Epidermal melanocyte (primary cell): ENCODE results near the gene MED15.
"Not testable (repeated sequence)": the region's sequence is repeated elsewhere in the genome, so short reads cannot be mapped to it uniquely, and the experiment has no call there.

Source experiments
- DNase-seq: peaks from one replicate; pipeline ENCODE4 v3.0.0; 2011; ENCODE audit warnings: low spot score; ENCODE audit not compliant: insufficient read length

The MED15 gene

DNA sequence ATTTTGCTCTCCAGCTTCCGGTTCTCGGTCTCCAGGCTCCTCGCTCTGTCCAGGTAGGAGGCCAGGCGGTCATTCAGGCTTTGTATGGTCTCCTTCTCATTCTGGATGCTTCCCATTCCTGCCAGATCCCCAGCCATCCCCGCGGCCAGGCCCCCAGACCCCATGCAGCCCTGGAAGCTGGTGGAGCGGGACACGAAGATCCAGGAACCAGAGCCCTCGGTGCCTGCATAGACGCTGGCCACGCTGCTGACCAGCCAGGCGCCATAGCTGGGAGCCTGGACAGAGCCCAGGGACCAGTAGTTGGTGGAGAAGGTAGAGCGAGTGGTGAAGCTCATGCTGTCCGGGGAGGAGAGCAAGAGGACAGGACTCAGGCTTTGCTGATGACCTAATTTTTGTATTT, 23.6 kb upstream of the MED15 start:
- DNase-seq, result no peak

GRCh38 chr22:20484948-20485683, 22.3 kb upstream of the MED15 start:
- DNase-seq, result no peak

DNA sequence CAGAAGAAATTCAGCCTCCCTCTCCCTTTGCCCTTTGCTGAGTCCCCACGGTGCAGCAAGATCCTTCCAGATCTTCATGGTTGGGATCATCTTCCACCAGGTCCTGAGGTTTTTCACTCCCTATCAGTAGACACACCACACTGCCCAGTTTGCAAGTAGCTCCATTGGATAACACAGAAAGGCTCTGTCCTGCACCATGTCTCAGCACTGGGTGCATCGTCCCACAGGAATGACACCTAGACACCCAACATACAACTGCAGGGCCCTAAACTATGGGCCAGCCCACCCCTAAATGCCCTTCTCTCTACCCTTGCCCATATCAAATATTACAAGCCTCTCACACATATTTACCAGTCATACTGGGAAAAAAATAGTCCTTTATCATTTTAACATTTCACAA, 21.2 kb upstream of the MED15 start:
- no peak for DNase-seq

DNA sequence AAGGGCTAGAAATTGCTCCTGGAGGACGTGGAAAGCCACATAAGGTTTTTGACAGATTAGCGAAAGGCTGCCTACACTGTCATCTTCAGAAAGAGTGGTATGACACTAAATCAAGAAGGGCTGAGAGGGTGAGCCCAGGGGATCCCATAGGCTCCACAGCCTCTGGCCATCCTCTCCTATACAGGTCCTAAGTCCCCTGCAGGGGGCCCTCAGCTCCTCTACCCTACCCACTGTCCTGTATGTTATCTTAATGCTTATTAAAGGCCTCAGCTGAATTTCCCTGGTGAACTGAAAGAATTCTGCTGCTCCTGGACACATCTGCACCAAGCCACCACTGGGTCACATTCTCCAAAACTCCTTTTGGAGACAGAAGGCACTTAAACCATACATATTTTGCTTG, 19.7 kb upstream of the MED15 start:
- DNase-seq, result no peak

DNA sequence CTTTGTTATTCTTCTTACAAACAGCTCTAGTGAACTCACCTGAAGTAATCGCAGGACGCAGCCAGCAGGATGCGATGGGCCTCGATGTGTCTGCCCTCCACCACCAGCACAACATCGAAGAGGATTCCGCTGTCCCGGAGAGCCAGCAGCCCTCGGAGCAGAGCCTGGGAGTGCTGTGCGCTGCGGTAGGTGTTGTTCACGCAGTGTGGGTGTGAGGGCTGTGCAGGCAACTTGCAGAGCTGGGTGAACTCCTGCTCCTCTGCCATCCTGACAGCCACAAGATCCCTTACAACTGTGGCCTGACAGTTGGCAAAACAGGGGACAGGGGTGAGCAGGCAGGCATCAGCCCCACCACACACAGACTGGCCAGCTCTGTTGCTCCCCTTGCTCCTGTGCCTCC, 18.5 kb upstream of the MED15 start:
- no peak for DNase-seq

DNA sequence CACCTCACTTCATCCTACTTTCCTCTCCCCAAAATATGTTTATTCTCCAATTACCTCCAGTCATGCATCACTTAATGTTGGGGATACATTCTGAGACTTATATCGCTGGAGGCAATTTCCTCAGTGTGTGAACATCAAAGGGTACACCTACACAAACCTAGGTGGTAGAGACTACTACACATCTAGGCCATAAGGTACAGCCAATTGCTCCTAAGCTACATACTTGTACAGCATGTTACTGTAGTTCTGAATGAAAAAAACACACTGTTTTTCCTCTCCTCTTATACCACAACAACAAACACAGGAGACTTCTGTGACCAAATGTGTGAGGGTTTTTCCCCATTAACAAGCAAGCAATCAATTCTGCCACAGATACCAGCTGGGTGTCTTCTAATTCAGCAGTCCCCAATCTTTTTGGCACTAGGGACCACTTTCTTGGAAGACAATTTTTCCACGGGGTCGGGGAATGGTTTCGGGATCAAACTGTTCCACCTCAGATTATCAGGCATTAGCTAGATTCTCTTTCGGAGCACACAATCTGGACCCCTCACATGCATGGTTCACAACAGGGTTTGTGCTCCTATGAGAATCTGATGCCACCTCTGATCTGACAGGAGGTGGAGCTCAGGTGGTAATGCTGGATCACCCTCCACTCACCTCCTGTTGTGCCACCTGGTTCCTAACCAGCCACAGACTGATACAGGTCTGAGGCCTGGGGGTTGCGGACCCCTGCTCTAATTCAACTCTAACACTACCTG, 17.0 kb upstream of the MED15 start:
- no peak for DNase-seq

DNA sequence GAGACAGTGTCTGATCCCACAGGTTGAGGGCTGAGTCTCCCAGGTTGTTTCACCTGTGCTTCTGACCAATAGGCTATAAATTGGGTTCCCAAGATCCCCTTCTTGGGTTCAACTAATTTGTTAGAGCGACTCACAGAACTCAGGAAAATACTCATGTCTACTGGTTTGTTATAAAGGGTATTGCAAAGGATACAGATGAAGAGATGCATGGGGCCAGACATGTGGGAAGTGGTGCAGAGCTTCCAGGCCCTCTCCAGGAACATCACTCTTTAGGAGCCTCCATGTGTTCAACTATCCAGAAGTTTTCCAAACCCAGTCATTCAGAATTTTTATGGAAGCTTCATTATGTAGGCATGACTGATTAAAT, 16.5 kb upstream of the MED15 start:
- no peak for DNase-seq

GRCh38 chr22:20491346-20491745, 16.1 kb upstream of the MED15 start:
- no peak for DNase-seq

GRCh38 chr22:20494978-20495860, 12.2 kb upstream of the MED15 start, which contains the start of gene KLHL22:
Gene KLHL22 (minus strand): TSS chr22:20495795. CDS start chr22:20489211, 6,584 bp downstream.
- DNase-seq, result no peak

- peak; percentile 93 for DNase-seq
Observed at GRCh38 chr22:20495861-20496681, 11.3 kb upstream of the MED15 start.

DNA sequence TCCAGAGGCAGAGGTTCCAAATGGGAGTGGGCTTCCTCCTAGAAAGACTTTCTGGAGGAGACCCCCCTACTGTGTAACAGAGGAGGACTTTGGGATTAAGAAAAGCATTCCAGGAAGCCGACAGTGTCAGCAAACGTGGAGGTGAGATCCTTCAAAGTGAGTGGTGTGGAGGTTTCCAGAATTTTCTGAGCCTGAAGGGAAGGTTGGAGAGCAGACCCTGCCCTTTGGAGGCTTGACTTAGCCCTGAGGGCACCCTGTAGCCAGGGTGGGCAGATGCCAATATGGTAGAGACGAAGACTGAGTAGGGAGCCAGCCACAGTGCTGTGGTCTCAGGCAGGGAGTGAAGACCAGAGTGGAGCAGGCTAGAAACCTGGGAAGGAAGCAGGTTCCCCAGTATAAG, 10.0 kb upstream of the MED15 start:
- DNase-seq, result no peak

DNA sequence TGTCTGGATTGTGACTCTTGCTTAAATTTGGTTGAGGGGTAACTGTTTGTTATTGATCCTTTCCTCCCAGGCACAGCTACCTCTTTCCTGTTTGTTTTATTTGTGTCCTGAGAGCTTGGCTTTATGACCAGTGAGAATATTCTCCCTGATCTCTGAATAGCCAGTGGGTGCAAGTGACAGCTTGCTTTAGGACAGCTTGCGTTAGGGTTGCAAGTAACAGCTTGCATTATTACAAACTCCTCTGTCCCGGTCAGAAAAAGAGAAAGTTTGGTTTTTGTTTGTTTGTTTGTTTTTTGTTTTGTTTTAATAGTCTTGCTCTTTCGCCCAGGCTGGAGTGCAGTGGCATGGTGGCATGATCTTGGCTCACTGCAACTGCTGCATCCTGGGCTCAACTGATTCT, 8.5 kb upstream of the MED15 start:
- no peak for DNase-seq

- no peak for DNase-seq
Observed at GRCh38 chr22:20499769-20500168, 7.6 kb upstream of the MED15 start.

DNA sequence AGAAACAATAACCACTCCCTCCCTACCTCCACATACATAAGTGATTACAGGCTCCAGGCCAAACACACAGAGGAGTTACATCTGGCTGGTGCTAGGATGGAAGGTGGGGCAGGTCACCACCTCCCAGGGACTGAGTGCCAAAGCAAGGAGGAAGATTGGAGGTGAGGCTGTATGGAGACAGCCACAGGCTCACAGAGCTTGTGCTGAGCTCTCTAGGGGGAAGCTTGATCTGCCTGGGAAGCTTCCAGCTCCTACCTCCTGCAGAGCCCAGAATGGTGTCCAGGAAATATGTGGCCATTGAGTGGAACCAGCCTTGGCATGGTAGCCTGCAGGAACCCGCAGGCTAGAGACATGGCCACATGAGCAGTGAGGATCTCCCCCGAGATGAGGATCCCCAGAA, 3.6 kb upstream of the MED15 start:
- DNase-seq, result no peak

DNA sequence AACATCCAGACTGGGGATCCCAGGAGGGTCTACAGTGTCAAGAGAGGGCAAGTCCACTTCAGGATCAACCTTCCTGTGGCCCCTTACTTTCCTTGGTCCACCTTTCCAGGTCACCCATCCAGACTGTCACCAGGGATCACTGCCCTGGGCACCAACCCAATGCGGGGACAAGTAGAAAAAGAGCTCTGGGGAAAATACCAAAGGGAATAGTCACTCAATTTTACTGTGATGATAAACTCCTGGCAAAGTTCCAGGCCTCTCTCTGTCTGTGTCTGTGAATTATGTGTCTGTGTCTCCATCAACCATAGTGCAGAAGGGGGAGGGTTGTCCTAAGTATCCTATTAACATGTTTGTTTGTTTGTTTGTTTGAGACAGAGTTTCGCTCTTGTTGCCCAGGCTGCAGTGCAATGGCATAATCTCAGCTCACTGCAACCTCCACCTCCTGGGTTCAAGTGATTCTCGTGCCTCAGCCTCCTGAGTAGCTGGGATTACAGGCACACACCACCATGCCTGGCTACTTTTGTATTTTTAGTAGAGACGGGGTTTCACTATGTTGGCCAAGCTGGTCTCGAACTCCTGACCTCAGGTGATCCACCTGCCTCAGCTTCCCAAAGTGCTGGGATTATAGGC, 3.0 kb upstream of the MED15 start:
- DNase-seq, result not testable (repeated sequence)

DNA sequence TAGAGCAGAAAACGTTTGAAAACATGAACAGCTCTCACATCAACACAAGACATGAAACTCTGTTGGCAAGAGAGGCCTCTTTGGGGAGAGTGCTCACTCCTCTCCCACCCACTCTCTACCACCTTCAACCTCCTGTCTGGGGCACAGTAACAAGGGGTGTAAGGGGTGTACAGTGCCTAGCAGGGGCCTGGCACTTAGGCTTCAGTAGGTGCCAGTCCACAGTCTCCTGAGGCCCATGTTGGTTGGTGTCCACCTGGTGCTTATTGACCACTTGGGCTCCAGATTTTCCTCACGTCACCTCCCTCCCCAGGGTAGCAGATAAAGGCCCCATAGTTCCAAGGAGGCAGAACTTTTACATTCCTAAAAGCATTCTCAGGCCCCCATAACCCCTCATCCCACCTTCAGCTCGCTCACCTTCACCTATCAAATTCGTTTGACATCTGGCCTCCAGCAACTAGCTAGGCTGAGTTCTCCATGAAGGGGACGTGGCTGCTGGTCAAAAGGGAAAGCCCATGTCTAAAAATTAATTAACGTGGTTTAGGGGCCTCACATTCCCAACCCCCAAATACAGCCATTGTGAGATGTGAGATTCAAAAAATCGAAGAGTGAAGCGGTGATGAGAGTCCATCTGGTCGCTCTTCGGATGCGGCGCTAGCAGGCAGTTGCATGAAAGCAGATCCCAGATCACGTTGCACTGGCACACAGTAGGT, 712 bp upstream of the MED15 start:
- no peak for DNase-seq

DNA sequence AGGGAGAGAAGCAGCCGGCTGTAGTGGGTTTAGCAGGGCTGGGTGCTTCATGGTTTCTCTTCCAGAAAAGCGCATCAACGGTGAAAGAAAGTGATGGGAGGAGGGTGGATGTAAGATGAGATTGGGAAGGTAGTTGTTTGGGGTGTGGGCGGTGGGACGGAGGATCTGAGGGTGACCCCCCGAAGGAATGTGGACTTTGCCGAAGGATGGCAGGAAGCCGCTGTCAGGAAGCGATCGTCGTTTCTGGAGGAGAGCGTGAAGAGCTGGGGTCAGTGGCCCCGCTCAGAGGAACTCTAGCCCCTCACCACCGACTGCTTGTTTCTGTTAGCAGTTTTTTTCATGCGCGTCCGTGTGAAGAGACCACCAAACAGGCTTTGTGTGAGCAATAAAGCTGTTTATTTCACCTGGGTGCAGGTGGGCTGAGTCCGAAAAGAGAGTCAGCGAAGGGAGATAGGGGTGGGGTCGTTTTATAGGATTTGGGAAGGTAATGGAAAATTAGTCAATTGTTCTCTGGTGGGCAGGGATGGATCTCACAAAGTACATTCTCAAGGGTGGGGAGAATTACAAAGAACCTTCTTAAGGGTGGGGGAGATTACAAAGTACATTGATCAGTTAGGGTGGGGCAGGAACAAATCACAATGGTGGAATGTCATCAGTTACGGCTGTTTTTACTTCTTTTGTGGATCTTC, 801 bp downstream of the MED15 start:
- not testable (repeated sequence) for DNase-seq

DNA sequence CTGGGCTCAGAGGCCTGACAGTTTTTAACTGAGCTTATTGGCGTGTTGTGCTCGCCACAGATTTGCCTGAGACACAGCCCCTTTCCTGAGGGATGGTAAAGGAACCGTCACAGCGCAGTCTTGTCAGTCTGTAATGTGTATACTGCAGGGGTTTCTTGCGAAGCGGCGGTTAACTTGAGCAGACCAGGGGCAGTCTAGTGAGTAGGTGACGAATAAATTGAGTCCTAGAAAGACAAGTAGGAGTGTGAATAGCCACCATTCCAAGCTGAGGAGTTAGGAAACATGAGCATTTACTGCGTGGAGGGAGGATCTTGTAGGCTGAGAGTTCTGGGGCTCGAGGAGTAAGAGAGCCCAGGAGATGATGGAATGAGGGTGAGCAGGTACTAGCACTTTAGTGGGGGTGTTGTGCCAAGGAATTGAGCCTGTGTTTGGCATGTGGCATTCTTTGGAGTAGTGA, 1.4 kb downstream of the MED15 start:
- no peak for DNase-seq

DNA sequence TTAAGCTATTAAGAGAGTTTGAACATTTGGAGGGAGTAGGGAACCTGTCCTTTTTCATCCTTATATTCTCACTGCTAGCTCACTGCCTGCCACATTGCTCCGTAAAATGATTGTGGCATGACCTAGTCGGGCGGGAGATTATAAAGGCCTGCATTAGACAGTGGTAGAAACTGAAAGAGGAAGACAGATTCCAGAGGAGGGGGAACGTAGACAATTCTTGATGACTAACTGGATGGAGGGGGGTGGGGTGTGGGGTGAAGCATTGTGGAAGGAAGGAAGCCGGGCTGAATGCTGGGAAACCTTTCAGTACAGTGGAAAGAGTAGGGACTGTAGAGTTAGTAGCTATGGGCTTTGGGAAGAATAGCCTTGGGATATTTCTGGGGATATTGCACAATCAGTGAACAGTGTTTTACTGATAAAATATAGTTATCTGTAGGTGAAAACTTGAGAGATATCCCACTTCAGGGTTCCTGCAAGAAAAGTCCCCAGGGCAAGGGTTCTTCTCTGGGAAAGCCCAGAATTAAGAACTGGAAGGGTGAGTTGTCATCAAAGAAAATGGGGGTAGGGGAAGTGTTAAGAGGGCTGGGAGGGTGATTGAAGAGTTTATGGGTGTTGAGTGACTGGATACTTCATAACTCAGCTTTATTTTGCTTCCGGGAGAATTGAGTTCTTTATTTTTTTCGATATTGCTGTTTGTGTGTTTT, 2.1 kb downstream of the MED15 start:
- peak; percentile 81 for DNase-seq
